ENCODE data around the gene SLC38A1.

The SLC38A1 gene

GRCh38 chr12:46133751-46134150 lies 135.1 kb downstream of the SLC38A1 start:
- no peak for DNase-seq (ENCODE audit: low spot score)

All from HuH-7.5 (cell line).